HG03039 (cell line): ENCODE data around the gene HBA2.
"Not testable (repeated sequence)": the region's sequence is repeated elsewhere in the genome, so short reads cannot be mapped to it uniquely, and the experiment has no call there.

Source experiments
- ATAC-seq: cut with Tn5 transposase; IDR thresholded peaks from one replicate; pipeline ENCODE4 v1.9.1; 2021; ENCODE audit warnings: mild to moderate bottlenecking, moderate library complexity; ENCODE audit not compliant: unreplicated experiment

HBA2 gene

DNA sequence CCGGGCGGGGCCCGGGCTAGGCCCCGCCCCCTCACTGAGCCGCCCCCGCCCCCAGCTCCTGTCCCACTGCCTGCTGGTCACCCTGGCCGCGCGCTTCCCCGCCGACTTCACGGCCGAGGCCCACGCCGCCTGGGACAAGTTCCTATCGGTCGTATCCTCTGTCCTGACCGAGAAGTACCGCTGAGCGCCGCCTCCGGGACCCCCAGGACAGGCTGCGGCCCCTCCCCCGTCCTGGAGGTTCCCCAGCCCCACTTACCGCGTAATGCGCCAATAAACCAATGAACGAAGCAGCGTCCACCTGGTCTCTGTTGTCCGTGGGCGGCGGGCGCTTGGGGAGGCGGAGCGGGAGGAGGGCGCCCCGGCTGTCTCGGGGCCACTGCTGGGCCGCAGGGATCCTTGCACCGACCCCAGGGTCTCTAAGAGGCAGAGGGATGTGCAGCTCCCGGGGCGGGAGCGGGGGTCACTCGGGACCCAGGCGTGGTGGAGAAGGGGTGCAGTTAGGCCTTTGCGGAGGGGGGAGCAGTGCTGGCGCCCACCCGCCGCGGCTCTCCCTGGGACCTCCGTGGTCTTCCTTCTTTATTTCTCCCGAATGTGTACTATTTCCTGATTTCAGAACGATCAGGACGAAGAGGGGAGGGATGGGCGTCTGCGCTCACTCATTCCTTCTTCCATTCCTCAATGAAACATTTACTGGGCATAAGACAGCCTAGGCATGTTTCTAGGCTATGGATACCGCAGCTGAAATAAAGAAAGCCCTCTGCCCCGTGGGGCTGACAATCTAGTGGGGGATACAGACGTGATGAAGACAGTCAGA is 18.3 kb upstream of the HBA2 start:
- no peak for ATAC-seq

DNA sequence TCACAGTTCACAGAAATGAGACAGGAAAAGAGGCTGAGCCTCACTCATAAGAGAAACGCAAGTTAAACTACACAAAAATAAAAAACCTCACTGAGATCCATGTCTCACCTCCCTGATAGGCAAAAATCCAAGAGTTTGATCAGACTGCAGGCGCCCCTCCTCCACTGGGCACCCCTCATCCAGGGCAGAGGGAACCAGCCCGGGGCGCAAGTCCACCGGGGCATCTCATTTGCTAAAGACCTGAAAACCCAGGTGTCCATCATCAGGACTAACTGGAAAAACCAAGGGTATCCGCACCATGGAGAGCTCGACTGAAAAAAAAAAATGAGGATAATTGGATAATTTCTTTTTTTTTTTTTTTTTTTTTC is 17.7 kb upstream of the HBA2 start:
- no peak for ATAC-seq

DNA sequence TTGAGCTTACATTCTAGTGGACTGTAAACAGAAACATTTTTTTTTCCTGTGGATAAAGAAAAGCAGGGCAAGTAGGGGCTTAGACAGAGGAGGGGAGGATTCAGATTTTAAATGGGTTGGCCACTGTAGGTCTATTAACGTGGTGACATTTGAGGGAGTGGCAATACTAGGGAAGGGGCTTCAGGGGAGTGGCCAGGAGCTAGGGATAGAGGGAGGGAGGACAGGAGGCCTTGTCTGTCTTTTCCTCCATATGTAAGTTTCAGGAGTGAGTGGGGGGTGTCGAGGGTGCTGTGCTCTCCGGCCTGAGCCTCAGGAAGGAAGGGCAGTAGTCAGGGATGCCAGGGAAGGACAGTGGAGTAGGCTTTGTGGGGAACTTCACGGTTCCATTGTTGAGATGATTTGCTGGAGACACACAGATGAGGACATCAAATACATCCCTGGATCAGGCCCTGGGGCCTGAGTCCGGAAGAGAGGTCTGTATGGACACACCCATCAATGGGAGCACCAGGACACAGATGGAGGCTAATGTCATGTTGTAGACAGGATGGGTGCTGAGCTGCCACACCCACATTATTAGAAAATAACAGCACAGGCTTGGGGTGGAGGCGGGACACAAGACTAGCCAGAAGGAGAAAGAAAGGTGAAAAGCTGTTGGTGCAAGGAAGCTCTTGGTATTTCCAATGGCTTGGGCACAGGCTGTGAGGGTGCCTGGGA is 13.4 kb upstream of the HBA2 start:
- ATAC-seq, result no peak

DNA sequence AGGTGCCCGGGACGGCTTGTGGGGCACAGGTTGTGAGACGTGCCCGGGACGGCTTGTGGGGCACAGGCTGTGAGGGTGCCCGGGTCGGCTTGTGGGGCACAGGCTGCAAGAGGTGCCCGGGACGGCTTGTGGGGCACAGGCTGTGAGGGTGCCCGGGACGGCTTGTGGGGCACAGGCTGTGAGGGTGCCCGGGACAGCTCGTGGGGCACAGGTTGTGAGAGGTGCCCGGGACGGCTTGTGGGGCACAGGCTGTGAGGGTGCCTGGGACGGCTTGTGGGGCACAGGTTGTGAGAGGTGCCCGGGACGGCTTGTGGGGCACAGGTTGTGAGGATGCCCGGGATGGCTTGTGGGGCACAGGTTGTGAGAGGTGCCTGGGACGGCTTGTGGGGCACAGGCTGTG is 12.4 kb upstream of the HBA2 start:
- ATAC-seq, result not testable (repeated sequence)

DNA sequence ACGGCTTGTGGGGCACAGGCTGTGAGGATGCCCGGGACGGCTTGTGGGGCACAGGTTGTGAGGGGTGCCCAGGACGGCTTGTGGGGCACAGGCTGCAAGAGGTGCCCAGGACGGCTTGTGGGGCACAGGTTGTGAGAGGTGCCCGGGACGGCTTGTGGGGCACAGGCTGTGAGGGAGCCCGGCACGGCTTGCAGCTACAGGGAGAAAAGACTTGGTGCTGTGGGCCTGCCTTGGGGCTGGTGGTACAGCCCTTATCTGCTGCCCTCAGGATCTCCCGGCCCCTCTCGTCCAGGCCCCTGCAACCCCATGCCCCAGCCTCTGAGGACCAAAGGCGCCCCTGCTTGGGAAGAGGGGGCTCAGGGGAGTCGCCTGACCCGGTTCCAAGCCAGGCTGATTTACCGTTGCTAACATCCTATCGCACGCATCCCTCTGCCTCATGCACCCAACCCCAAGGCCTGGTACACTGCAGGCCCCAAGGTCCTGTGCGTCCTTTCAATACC is 11.9 kb upstream of the HBA2 start:
- ATAC-seq, result no peak

DNA sequence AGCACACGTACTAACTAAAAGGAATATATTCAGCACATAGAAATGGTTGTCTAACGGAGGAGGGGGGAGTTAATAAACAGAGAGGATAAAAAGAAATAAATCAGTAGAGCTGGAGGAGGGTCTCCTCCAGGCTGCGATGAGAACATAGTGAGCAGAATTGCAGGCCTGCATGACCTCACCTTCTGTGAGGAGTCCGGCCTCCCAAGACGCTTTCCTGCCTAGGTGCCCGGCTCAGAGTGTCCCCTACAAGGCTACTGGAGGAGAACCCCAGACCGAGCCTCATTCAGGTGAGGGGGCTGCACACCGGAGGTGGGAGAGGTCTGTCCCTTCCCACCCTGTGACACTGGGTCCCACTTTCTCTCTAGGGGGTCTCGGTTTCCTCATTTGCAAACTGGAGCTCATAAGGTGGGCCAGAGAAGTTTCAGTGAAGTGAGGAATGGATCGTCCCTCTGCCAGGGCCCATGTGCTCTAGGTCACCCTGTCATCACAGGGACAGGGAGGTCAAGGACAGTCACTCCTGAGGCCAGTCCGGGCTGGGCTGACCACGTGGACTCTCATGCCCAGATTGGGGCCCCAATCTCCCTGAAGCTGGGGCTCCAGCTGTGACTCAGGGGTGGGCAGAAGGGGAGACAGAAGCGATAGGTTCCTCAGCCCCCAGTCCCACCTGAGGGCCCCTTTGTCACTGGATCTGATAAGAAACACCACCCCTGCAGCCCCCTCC is 10.2 kb upstream of the HBA2 start:
- ATAC-seq, result no peak

DNA sequence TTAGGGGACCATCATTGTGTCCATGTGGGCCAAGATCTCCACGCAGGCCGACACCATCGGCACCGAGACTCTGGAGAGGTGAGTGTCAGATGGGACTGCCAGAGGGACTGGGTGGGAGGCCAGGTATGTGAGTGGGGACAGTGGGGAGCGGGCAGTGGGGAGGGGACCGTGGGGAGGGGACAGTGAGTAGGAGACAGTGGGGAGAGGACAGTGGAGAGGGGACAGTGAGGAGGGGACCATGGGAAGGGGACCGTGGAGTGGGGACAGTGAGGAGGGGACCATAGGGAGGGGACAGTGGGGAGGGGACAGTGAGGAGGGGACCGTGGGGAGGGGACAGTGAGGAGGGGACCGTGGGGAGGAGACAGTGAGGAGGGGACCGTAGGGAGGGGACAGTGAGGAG is 9.5 kb upstream of the HBA2 start:
- not testable (repeated sequence) for ATAC-seq

DNA sequence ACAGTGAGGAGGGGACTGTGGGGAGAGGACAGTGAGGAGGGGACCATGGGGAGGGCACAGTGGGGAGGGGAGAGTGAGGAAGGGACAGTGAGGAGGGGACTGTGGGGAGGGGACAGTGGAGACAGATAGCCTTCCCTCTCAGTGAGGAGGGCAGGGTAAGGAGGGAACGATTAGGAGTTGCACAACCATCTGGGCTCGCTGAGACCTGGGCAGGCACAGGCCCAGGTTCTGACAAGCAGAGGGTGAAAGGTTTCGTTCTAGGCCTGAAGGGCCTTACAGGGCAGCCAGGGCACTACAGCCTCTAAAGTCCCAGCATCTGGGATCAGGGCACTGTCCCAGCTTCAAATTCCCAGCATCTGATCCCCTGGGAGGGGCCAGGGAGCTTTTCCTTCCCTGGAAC is 9.0 kb upstream of the HBA2 start:
- ATAC-seq, result not testable (repeated sequence)

DNA sequence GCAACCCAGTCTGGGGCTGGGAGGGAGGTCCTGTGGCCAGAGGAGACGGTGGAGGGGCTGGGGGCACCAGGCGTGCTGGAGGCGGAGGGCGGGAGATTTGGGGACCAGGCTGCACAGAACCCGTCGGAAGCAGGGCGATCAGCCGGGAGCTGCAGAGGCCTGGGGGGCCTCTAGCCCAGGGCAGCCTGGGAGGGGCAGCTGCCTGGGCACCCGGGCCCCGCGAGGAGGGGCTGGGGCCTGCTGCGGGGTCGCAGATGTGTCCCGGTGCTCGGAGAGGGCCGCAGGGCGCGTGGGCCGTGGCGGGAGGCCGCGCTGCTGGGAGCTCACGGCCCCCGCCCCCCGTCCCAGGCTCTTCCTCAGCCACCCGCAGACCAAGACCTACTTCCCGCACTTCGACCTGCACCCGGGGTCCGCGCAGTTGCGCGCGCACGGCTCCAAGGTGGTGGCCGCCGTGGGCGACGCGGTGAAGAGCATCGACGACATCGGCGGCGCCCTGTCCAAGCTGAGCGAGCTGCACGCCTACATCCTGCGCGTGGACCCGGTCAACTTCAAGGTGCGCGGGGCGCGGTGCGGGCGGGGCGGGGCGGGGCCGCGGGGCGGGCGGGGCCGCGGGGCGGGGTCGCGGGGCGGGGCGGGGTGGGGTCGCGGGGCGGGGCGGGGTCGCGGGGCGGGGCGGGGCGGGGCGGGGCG is 8.4 kb upstream of the HBA2 start:
- ATAC-seq, result not testable (repeated sequence)

DNA sequence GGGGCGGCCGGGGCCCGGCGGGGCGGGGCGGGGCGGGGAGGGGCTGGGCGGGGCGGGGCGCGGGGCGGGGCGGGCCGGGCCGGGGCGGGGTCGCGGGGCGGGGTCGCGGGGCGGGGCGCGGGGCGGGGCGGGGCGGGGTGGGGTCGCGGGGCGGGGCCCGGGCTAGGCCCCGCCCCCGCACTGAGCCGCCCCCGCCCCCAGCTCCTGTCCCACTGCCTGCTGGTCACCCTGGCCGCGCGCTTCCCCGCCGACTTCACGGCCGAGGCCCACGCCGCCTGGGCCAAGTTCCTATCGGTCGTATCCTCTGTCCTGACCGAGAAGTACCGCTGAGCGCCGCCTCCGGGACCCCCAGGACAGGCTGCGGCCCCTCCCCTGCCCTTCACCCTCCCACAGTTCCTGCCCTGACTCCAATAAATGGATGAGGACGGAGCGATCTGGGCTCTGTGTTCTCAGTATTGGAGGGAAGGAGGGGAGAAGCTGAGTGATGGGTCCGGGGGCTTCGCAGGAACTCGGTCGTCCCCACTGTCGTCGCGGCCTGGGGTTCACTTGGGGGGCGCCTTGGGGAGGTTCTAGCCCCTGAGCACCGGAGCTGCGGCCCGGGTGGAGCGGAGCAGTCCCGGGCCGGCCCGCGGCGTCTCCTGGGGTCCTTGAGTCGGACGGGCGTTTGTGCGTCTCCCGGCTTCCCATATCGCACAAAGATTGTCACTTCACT is 7.7 kb upstream of the HBA2 start:
- ATAC-seq, result no peak

DNA sequence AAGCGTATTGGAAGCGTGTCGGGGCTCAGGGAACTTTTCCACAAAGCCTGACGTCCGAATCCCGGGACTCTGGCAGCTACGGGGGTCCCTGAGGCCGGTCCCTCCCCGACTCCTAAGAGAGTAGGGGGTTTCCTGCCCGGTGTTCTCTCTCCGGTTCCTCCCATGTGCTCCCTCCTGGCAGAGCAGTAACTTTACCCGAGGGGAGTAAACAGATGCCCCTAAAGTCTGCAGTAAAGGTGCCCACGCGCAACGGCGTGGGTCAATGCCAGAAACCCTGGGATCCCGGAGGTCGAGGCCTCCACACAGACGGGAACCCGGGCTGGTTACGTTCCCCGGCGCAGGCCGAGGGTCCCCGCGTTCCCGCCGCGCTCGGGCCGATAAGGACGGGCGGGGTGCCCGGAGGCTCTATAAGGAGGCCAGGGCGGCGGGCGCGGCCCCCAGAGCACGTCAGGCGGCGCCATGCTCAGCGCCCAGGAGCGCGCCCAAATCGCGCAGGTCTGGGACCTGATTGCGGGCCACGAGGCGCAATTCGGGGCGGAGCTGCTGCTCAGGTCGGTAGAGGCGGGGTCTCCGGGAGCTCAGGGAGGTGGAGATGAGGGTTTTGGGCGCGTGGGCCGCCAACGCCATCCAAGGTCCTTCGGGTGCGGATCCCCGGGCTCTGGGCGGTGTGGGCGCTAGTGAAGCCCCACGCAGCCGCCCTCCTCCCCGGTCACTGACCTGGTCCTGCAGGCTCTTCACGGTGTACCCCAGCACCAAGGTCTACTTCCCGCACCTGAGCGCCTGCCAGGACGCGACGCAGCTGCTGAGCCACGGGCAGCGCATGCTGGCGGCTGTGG is 6.9 kb upstream of the HBA2 start, which contains the start of gene HBM:
HBM (plus strand) TSS at position 440 of the 836 bp plus-strand sequence; CDS start at position 460, 20 bp downstream.
- no peak for ATAC-seq

DNA sequence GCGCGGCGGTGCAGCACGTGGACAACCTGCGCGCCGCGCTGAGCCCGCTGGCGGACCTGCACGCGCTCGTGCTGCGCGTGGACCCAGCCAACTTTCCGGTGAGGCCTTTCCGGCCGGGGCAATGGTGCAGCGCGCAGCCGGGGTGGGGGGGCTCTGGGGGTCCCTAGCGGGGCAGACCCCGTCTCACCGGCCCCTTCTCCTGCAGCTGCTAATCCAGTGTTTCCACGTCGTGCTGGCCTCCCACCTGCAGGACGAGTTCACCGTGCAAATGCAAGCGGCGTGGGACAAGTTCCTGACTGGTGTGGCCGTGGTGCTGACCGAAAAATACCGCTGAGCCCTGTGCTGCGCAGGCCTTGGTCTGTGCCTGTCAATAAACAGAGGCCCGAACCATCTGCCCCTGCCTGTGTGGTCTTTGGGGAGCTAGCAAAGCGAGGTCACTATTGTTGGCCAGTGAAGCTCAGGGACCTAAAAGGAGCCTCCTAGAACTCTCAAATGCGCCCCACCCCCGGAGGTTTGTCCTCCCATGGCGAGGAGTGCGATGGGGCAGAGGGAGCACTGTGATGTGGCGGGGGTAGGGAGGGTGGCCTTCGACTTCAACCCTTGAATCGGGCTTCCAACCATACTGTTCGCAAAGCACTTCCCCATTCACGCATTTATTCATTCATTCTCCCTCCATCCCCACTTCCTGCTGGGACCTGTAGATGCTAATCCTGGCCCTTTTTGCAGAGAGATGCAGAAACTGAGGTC is 6.1 kb upstream of the HBA2 start:
- no peak for ATAC-seq

DNA sequence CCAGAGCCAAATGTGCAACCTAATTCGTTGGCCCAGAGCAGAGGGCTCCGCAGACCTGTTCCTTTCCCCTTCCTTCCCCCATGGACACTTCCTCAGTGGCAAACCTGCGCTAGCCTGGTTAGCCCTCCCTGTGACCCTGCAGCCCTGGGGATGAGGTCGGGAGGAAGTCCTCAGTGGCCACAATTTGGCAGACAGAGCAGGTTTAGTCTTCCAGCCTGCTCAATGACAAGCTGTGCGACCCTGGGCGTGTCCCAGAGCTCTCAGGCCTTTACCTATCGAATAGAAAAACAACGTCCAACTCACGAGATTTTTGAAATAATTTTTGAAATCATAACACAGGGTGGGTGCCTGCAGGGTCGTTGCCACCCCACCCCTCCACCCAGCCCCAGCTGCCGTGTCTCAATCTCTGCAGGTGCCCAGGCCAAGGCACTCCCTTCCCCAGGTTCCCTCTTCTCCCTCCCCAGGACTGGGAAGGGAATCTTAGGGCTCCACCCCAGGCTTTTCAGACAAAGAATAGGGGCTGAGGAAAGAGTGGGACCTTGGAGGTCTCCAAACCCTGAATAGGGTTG is 5.5 kb upstream of the HBA2 start:
- no peak for ATAC-seq

DNA sequence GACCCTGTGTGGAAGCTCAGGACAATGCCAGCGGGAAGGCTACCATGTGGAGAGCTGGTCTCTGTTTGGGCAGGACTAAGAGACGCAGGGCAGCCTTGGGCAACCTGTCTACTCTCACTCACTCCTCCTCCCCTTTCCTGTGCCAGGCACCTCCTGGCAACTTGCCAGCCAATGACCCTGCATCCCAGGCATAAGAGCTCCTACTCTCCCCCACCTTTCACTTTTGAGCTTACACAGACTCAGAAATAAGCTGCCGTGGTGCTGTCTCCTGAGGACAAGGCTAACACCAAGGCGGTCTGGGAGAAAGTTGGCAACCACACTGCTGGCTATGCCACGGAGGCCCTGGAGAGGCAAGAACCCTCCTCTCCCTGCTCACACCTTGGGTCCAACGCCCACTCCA is 4.3 kb upstream of the HBA2 start:
- no peak for ATAC-seq

DNA sequence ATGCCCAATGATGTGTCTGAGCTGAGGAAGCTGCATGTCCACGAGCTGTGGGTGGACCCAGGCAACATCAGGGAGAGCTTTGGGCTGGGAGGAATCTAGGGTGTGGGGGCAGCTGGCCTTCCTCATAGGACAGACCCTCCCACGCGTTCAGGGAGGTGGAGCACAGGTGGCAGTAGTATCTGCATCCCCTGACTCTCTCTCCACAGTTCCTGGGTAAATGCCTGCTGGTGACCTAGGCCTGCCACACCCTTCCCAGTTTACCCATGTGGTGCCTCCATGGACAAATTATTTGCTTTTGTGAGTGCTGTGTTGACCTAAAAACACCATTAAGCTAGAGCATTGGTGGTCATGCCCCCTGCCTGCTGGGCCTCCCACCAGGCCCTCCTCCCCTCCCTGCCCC is 3.7 kb upstream of the HBA2 start:
- ATAC-seq, result no peak

DNA sequence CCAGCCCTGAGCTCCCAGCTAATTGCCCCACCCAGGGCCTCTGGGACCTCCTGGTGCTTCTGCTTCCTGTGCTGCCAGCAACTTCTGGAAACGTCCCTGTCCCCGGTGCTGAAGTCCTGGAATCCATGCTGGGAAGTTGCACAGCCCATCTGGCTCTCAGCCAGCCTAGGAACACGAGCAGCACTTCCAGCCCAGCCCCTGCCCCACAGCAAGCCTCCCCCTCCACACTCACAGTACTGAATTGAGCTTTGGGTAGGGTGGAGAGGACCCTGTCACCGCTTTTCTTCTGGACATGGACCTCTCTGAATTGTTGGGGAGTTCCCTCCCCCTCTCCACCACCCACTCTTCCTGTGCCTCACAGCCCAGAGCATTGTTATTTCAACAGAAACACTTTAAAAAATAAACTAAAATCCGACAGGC is 2.6 kb upstream of the HBA2 start:
- ATAC-seq, result not testable (repeated sequence)

DNA sequence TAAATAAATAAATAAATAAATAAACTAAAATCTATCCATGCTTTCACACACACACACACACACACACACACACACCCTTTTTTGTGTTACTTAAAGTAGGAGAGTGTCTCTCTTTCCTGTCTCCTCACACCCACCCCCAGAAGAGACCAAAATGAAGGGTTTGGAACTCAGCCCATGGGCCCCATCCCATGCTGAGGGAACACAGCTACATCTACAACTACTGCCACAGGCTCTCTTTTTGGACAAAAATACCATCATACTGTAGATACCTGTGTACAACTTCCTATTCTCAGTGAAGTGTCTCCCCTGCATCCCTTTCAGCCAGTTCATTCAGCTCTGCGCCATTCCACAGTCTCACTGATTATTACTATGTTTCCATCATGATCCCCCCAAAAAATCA is 1.9 kb upstream of the HBA2 start:
- ATAC-seq, result no peak

DNA sequence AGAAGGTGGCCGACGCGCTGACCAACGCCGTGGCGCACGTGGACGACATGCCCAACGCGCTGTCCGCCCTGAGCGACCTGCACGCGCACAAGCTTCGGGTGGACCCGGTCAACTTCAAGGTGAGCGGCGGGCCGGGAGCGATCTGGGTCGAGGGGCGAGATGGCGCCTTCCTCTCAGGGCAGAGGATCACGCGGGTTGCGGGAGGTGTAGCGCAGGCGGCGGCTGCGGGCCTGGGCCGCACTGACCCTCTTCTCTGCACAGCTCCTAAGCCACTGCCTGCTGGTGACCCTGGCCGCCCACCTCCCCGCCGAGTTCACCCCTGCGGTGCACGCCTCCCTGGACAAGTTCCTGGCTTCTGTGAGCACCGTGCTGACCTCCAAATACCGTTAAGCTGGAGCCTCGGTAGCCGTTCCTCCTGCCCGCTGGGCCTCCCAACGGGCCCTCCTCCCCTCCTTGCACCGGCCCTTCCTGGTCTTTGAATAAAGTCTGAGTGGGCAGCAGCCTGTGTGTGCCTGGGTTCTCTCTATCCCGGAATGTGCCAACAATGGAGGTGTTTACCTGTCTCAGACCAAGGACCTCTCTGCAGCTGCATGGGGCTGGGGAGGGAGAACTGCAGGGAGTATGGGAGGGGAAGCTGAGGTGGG is 657 bp downstream of the HBA2 start:
- ATAC-seq, result not testable (repeated sequence)
